HG02938 (cell line): ENCODE measurements around the gene THAP4.

ENCODE experiments used
- ATAC-seq: cut with Tn5 transposase; IDR thresholded peaks from one replicate; pipeline ENCODE4 v1.9.1; 2021; ENCODE audit warnings: mild to moderate bottlenecking, moderate library complexity; ENCODE audit not compliant: unreplicated experiment

Gene THAP4

GRCh38 chr2:241615041-241615440 is 21.9 kb downstream of the THAP4 start:
- ATAC-seq = no peak

- ATAC-seq = no peak
These were observed 23.8 kb downstream of the THAP4 start for GRCh38 chr2:241613017-241613780.

GRCh38 chr2:241612156-241613016 is 24.6 kb downstream of the THAP4 start:
- no peak for ATAC-seq

GRCh38 chr2:241611062-241611461 is 25.9 kb downstream of the THAP4 start:
- ATAC-seq = no peak

- ATAC-seq = peak; percentile 85
These were observed 26.8 kb downstream of the THAP4 start for GRCh38 chr2:241609859-241610793.

GRCh38 chr2:241608881-241609280 is 28.1 kb downstream of the THAP4 start:
- ATAC-seq = no peak

- ATAC-seq = no peak
These were observed 29.6 kb downstream of the THAP4 start for GRCh38 chr2:241607162-241607885.

- ATAC-seq = no peak
These were observed 30.8 kb downstream of the THAP4 start for GRCh38 chr2:241606186-241606585.

GRCh38 chr2:241603686-241604085 is 33.3 kb downstream of the THAP4 start:
- no peak for ATAC-seq

- ATAC-seq = no peak
These were observed 34.2 kb downstream of the THAP4 start for GRCh38 chr2:241602720-241603119.

GRCh38 chr2:241601841-241602240 is 35.1 kb downstream of the THAP4 start:
- ATAC-seq = no peak

GRCh38 chr2:241599615-241600014 is 37.3 kb downstream of the THAP4 start:
- ATAC-seq = no peak

- ATAC-seq = no peak
These were observed 38.5 kb downstream of the THAP4 start for GRCh38 chr2:241598487-241598886.

- no peak for ATAC-seq
These were observed 38.9 kb downstream of the THAP4 start for GRCh38 chr2:241598061-241598460.

- ATAC-seq = no peak
These were observed 39.4 kb downstream of the THAP4 start for GRCh38 chr2:241597561-241597960.

GRCh38 chr2:241595600-241596140 is 41.3 kb downstream of the THAP4 start:
- no peak for ATAC-seq

- no peak for ATAC-seq
These were observed 43.7 kb downstream of the THAP4 start for GRCh38 chr2:241593271-241593670.

- ATAC-seq = no peak
These were observed 44.7 kb downstream of the THAP4 start for GRCh38 chr2:241592126-241592845.
